Activated CD4-positive, alpha-beta memory T cell treated with anti-CD3 and anti-CD28 coated beads, Interleukin-2, amount 10 ng/mL, durations not matched to agents 7 days and 5 days (primary cell): ENCODE results near the gene CCNYL1. TPM values are rescaled to one million over a fixed set of nuclear protein-coding genes. Genes with fewer than 3 reads are reported as not detected.
"Not testable (repeated sequence)": the region's sequence is repeated elsewhere in the genome, so short reads cannot be mapped to it uniquely, and the experiment has no call there.

Experiments
- CTCF ChIA-PET: fragments of 350-600 bp; sonication (Branson Sonifier 250); formaldehyde crosslinking; loops from one replicate; lab custom pipeline; 2021; ENCODE audit warnings: antibody characterized with exemption, inconsistent platforms; lab: Charles Lee
- POLR2A ChIA-PET: fragments of 350-600 bp; sonication (Branson Sonifier 250); formaldehyde crosslinking; loops from one replicate; lab custom pipeline; 2021; ENCODE audit warnings: antibody characterized with exemption; lab: Charles Lee
- DNase-seq: peaks from one replicate; pipeline ENCODE4 v3.0.0-alpha.2; 2020
- H3K27ac Mint-ChIP-seq: one replicate; pipeline ENCODE4 v1.8.0; 2021; ENCODE audit warnings: mild to moderate bottlenecking, mixed read lengths
- H3K27me3 Mint-ChIP-seq: one replicate; pipeline ENCODE4 v1.8.0; 2021; ENCODE audit warnings: mixed read lengths
- H3K36me3 Mint-ChIP-seq: one replicate; pipeline ENCODE4 v1.8.0; 2021; ENCODE audit warnings: low read depth, mixed read lengths
- H3K4me1 Mint-ChIP-seq: one replicate; pipeline ENCODE4 v1.8.0; 2021; ENCODE audit warnings: mixed read lengths
- H3K4me3 Mint-ChIP-seq: one replicate; pipeline ENCODE4 v1.8.0; 2021; ENCODE audit warnings: mild to moderate bottlenecking, mixed read lengths
- H3K9me3 Mint-ChIP-seq: one replicate; pipeline ENCODE4 v1.8.0; 2021; ENCODE audit warnings: mixed read lengths
- total RNA-seq, 2 experiments: library from RNA; stranded (reverse); gene quantifications; one replicate each; pipeline ENCODE4 v1.2.3, GENCODE V29; 2021

CCNYL1 gene
- total RNA-seq, 2 experiments from 2014 or later, result 6.1 TPM

DNA sequence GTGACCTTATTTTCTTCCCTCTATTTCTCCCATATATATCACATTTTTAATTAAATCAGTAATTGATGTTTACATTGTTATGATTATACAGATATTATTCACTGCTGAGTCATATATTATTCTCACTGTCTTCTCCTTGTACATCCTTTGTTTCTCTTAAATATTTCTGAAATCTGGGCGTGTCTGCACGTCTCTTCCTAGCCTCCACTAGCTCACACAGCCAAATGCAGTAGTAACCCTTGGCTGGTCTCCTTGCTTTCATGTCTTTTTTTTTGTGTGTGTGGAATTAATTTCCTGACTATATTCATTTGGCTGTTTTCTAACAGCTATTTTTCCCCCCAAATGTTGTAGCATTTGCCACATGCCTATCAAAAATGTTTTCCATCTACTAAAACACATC is 15.8 kb downstream of the CCNYL1 start:
- ChIA-PET POLR2A (interaction anchor here (1.3 to 1.6 kb wide), 3 partner anchors 8 to 102 kb away, joined by 3 to 6 read pairs (median 4); partner anchors contain the start of genes CCNYL1 and METTL21A), CTCF (interaction anchor here (1.1 to 1.6 kb wide), 3 partner anchors 15 to 246 kb away, joined by 3 to 4 read pairs (median 3); partner anchors contain the start of gene CCNYL1)
- Mint-ChIP-seq H3K27ac (no peak overlapping the region), H3K4me1 (peaks cover 23% of the 10 kb centered on the region), H3K27me3 (no peaks in the 10 kb centered on the region), H3K36me3 (no peaks in the 10 kb centered on the region), H3K4me3 (no peak overlapping the region), H3K9me3 (no peaks in the 10 kb centered on the region)
- DNase-seq, result no peak

DNA sequence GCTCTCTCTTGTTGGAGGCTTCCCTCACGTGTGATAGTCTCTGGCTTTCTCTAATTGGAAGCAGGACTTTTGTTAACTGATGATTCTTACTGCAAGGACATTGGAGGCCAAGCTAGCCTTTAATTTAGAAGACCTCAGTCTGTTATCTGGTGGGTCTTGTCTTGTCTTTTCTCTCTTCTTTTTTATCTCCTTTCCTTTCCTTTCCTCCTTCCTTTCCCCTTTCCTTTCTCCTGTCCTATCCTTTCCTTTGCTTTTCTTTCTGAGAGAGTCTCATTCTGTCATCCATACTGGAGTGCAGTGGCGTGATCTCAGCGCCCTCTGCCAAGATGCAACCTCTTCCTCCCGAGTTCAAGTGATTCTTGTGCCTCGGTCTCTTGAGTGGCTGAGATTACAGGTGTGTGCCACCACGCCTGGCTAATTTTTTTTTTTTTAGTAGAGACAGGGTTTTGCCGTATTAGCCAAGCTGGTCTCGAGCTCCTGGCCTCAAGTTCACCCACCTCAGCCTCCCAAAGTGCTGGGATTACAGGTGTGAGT is 18.1 kb downstream of the CCNYL1 start:
- no peaks in the 10 kb centered on the region for H3K36me3 Mint-ChIP-seq
- H3K27ac Mint-ChIP-seq, result no peak overlapping the region
- no peak overlapping the region for H3K4me3 Mint-ChIP-seq
- no peaks in the 10 kb centered on the region for H3K27me3 Mint-ChIP-seq
- CTCF ChIA-PET, result interaction anchor here (0.6 kb wide), 1 partner anchor 543 kb away, joined by 3 read pairs; no protein-coding TSS in a partner anchor
- DNase-seq, result no peak
- H3K4me1 Mint-ChIP-seq, result peaks cover 10% of the 10 kb centered on the region
- H3K9me3 Mint-ChIP-seq, result no peaks in the 10 kb centered on the region
- POLR2A ChIA-PET, result no interaction called here

DNA sequence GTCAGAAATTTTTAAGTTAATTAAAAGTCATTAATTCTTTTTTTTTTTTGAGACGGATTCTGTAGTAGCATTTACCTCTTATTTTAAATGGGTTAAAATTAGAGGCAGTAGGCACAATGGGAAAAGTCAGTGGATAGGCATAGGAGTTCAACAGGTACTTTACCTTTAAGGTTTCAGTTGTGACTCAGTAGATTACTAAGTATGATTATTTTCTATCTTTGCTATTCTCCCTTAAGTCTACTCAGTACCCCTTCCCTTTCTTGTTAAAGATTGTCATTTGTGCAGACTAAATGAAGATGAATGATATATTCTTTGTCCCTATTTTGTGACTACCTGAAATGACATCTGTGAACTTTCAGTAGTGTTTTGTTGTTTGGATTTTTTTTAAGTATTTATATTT is 19.7 kb downstream of the CCNYL1 start:
- DNase-seq, result no peak
- Mint-ChIP-seq H3K36me3 (peaks cover 4% of the 10 kb centered on the region), H3K9me3 (no peaks in the 10 kb centered on the region), H3K27me3 (no peaks in the 10 kb centered on the region), H3K4me3 (no peak overlapping the region), H3K27ac (no peak overlapping the region), H3K4me1 (peaks cover 10% of the 10 kb centered on the region)
- POLR2A ChIA-PET, result no interaction called here
- CTCF ChIA-PET, result no interaction called here

DNA sequence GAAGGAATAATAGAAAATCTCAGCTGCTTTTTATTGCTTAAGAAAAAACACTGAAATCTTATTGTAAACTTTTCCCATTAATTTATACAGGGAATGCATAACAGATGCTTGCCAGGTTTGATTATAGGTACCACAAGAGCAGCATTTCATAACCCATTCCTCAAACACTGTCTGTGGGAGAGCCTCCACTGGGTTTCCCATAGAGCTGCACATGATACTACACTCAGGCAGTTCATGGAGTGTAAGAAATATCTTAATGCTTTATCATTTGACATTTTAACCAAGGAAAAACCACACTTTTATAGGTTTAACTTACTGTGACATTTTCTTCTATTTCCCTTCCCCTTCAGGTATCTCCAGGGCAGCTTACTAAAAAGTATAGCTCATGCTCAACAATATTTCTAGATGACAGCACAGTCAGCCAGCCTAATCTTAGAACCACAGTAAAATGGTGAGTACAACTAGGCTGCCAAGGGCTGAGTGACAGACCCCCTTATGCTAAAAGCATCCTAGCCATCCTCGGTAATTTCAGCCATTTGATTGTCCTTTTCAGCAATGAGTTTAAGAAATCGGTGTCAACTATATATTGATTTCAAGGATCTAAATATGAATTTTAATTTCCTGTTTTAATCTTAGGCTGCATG is 22.3 kb downstream of the CCNYL1 start:
- no peak for DNase-seq
- no peak overlapping the region for H3K4me3 Mint-ChIP-seq
- ChIA-PET POLR2A (no interaction called here), CTCF (interaction anchor here (0.9 to 1.5 kb wide), 3 partner anchors 8 to 108 kb away, joined by 3 to 5 read pairs (median 4); partner anchors contain the start of gene METTL21A)
- H3K9me3 Mint-ChIP-seq, result no peaks in the 10 kb centered on the region
- no peaks in the 10 kb centered on the region for H3K27me3 Mint-ChIP-seq
- no peak overlapping the region for H3K27ac Mint-ChIP-seq
- peaks cover 4% of the 10 kb centered on the region for H3K36me3 Mint-ChIP-seq
- peaks cover 5% of the 10 kb centered on the region for H3K4me1 Mint-ChIP-seq

DNA sequence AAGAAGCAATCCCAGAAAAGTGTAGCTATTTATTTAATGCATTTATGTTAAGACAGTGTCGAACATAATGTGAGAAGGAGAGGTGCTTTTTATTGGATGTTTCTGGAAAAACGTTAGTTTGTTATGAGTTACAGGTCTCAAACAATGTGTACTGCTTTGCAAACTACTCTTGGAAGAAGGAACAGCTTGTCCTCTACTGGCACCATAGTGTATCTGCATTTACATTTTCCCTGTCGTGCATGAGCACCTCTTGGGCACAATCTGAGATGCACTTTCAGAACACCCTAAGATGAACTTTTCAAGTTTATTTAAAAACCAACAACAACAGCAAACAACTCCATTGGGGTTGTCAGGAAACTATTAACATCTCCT is 22.8 kb downstream of the CCNYL1 start:
- POLR2A ChIA-PET, result no interaction called here
- CTCF ChIA-PET, result interaction anchor here (0.9 to 1.5 kb wide), 3 partner anchors 8 to 109 kb away, joined by 3 to 5 read pairs (median 4); partner anchors contain the start of gene METTL21A
- Mint-ChIP-seq H3K4me3 (no peak overlapping the region), H3K36me3 (peaks cover 4% of the 10 kb centered on the region), H3K27me3 (no peaks in the 10 kb centered on the region), H3K27ac (no peak overlapping the region), H3K4me1 (peaks cover 5% of the 10 kb centered on the region), H3K9me3 (no peaks in the 10 kb centered on the region)
- DNase-seq, result no peak

DNA sequence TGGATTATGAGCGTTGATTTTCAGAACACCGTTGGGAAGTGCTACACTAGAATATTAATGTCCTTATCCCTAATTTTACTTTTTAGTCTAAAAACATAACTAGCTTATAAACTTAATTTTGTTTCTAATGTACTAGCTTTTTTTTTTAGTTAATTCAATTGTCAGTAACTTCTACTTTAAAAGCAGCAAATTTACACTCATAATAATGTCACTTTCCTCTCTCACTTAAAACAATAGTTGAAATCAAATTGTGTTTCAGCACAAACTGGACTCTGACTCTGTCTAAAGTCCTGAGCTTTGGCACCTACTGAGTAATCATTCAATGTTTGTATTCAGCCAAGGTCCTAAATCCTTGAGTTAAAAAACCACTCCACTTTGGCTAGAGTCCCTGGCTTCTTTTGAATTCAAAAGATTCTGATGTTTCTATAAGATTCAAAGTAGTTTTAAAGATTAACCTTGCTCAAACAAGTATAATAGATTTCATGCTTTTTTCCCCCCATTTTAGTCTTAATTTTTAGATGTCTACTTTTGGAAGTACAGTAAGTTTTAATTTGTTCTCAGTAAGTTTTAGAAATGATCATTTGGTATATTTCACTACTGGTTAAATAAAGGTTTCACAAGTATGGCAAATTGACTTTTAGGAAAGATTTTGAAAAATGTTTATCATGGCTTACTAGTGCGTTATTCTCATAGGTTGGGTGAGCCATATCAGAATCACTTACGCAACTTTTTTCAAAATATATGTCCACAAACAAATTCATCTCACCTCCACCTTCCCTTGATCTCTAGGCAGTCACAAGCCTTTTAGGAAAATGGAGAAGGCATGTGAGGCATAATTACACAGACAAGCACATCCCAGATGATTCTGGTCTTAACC is 23.4 kb downstream of the CCNYL1 start:
- peaks cover 5% of the 10 kb centered on the region for H3K4me1 Mint-ChIP-seq
- H3K27me3 Mint-ChIP-seq, result no peaks in the 10 kb centered on the region
- ChIA-PET POLR2A (interaction anchor here (1.2 kb wide), 1 partner anchor 8 kb away, joined by 3 read pairs; no protein-coding TSS in a partner anchor), CTCF (interaction anchor here (0.9 to 1.1 kb wide), 2 partner anchors 9 to 110 kb away, joined by 3 to 4 read pairs; partner anchors contain the start of gene METTL21A)
- H3K4me3 Mint-ChIP-seq, result no peak overlapping the region
- H3K9me3 Mint-ChIP-seq, result no peaks in the 10 kb centered on the region
- H3K27ac Mint-ChIP-seq, result no peak overlapping the region
- H3K36me3 Mint-ChIP-seq, result peaks cover 4% of the 10 kb centered on the region
- no peak for DNase-seq

DNA sequence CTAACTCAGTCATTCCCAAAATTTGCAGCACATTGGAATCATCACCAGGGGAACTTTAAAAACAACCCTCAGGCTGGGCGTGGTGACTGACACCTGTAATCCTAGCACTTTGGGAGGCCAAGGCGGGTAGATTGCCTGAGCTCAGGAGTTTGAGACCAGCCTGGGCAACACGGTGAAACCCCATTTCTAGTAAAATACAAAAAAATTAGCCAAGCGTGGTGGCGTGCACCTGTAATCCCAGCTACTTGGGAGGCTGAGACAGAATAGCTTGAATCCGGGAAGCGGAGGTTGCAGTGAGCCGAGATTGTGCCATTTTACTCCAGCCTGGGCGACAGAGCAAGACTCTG is 24.0 kb downstream of the CCNYL1 start:
- DNase-seq, H3K36me3 Mint-ChIP-seq, H3K27me3 Mint-ChIP-seq, H3K4me3 Mint-ChIP-seq, H3K27ac Mint-ChIP-seq, H3K9me3 Mint-ChIP-seq, CTCF ChIA-PET, H3K4me1 Mint-ChIP-seq: not testable (repeated sequence)
- POLR2A ChIA-PET, result interaction anchor here (1.2 kb wide), 1 partner anchor 9 kb away, joined by 3 read pairs; no protein-coding TSS in a partner anchor

DNA sequence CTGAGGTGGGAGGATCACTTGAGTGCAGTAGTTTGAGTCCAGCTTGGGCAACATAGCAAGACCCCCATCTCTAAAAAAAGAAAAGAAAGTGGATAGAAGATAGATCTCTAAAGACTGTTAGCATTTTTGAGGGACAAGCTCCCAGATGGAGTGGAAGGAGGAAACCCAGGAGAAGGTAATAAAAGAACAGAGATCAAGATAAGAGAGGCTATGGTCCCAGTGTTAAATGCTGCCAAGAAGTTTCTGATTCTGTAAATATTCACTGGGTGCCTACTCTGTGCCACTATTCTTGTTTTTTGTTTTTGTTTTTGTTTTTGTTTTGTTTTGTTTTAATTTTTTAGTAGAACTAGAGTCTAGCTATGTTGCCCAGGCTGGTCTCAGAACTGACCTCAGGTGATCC is 32.1 kb downstream of the CCNYL1 start:
- Mint-ChIP-seq H3K27ac (no peak overlapping the region), H3K4me1 (no peaks in the 10 kb centered on the region), H3K36me3 (no peaks in the 10 kb centered on the region), H3K4me3 (no peak overlapping the region), H3K9me3 (no peaks in the 10 kb centered on the region), H3K27me3 (no peaks in the 10 kb centered on the region)
- POLR2A ChIA-PET, result no interaction called here
- DNase-seq, result no peak
- CTCF ChIA-PET, result interaction anchor here (0.8 to 8.6 kb wide), 3 partner anchors 21 to 325 kb away, joined by 3 to 96 read pairs (median 3); no protein-coding TSS in a partner anchor

DNA sequence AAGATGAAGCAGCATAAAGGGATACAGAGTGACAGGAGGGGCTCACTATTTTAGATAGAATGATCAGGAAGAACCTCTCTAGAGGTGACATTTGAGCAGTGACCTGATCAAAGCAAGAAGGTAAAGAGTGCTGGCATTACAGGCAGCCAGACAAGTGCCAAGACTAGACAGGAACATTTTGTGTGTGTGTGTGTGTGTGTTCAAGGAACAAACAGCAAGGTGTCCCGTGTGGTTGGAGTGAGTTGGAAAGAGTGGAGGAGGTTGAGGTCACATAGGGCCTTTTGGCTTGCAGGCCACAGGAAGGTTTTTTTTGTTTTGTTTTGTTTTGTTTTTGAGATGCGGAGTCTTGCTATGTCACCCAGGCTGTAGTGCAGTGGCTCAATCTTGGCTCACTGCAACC is 32.6 kb downstream of the CCNYL1 start:
- Mint-ChIP-seq H3K9me3 (no peaks in the 10 kb centered on the region), H3K27me3 (no peaks in the 10 kb centered on the region), H3K4me3 (no peak overlapping the region), H3K27ac (no peak overlapping the region), H3K36me3 (no peaks in the 10 kb centered on the region), H3K4me1 (no peaks in the 10 kb centered on the region)
- POLR2A ChIA-PET, result no interaction called here
- no peak for DNase-seq
- CTCF ChIA-PET, result interaction anchor here (1.6 to 8.6 kb wide), 2 partner anchors 297 to 325 kb away, joined by 3 to 96 read pairs; no protein-coding TSS in a partner anchor

DNA sequence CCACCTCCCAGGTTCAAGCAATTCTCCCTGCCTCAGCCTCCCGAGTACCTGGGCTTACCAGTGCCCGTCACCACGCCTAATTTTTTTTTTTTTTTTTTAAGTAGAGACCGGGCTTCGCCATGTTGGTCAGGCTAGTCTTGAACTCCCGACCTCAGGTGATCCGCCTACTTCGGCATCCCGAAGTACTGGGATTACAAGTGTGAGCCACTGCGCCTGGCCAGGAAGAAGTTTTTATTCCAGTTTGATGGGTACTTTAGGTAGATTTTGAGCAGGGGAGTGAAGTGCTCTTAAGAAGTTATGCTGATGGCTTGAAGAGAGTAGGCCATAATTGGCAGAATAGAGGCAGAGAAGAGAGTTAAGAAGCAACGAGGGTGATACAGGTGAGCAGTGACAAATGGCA is 33.0 kb downstream of the CCNYL1 start:
- Mint-ChIP-seq H3K27ac (no peak overlapping the region), H3K27me3 (no peaks in the 10 kb centered on the region), H3K36me3 (no peaks in the 10 kb centered on the region), H3K4me3 (no peak overlapping the region), H3K4me1 (no peaks in the 10 kb centered on the region), H3K9me3 (no peaks in the 10 kb centered on the region)
- CTCF ChIA-PET, result interaction anchor here (1.6 to 8.6 kb wide), 3 partner anchors 228 to 324 kb away, joined by 3 to 96 read pairs (median 25); no protein-coding TSS in a partner anchor
- POLR2A ChIA-PET, result no interaction called here
- DNase-seq, result no peak

DNA sequence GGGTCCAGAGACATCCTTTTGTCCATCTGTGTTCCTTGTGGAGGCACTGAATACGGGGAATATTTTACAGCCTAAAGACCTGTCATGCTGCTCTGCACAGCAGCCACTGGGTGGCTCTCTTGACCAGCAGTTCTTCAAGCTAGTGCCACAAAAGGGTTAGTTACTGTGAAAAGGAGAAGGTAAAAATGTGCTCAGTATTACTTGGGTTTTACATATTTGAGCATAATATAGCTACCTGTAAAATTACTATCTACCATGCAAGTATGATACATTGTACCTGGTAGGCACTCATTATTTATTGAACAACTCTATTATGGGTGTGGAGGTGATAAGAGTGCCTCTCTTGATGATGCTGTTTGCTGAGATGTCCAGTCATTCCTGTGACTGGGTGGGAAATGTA is 34.7 kb downstream of the CCNYL1 start:
- Mint-ChIP-seq H3K27ac (no peak overlapping the region), H3K9me3 (no peaks in the 10 kb centered on the region), H3K4me3 (no peak overlapping the region), H3K27me3 (no peaks in the 10 kb centered on the region), H3K4me1 (no peaks in the 10 kb centered on the region), H3K36me3 (peaks cover 2% of the 10 kb centered on the region)
- POLR2A ChIA-PET, result interaction anchor here (1.2 kb wide), 1 partner anchor 294 kb away, joined by 3 read pairs; no protein-coding TSS in a partner anchor
- peak; percentile 45 for DNase-seq
- CTCF ChIA-PET, result interaction anchor here (0.6 to 8.6 kb wide), 21 partner anchors 9 to 327 kb away, joined by 3 to 96 read pairs (median 4); no protein-coding TSS in a partner anchor

DNA sequence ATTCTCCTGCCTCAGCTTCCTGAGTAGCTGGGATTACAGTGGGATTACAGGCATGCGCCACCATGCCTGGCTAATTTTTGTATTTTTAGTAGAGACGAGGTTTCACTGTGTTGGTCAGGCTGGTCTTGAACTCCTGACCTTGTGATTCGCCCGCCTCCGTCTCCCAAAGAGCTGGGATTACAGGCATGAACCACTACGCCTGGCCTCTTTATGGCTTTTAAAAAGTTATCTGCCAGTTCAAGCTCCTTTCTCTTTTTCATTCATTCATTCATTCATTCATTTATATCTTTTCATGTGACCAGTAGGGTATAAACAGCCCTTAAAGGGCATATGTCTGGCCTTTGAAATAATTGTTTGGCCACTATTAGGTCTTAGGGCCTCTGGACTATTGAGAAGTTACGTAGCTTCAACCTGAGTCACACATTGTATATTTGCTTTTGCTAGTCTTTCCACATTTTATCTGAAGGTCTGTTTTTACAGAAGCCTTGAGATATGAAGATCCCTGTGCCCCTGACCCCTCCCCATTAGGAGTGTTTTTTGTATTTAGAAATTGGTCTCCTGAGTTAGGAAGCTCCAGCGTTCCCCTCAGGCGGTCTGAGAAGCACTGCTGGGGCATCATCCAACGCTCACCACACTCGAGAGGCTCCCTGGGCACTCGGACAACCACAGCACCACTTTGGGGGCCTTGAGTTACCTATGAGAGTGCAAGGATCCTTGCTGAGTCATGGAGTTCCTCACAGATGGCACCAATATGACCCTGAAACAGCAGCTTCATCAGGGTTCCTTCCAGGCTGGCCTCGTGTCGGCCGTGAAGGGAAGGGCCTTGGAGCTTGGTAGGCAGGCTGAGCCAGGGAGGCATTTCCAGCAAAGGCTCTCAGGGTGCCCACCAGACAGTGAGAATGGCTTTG is 36.5 kb downstream of the CCNYL1 start:
- ChIA-PET CTCF (interaction anchor here (2.2 to 8.6 kb wide), 3 partner anchors 285 to 325 kb away, joined by 9 to 96 read pairs (median 23); no protein-coding TSS in a partner anchor), POLR2A (no interaction called here)
- no peak overlapping the region for H3K27ac Mint-ChIP-seq
- no peaks in the 10 kb centered on the region for H3K9me3 Mint-ChIP-seq
- no peak for DNase-seq
- H3K4me1 Mint-ChIP-seq, result no peaks in the 10 kb centered on the region
- H3K36me3 Mint-ChIP-seq, result peaks cover 2% of the 10 kb centered on the region
- H3K27me3 Mint-ChIP-seq, result no peaks in the 10 kb centered on the region
- no peak overlapping the region for H3K4me3 Mint-ChIP-seq
